Lower lobe of right lung (tissue), 2 donors: ENCODE data around the gene EPG5. TPM values are rescaled to one million over a fixed set of nuclear protein-coding genes. Genes with fewer than 3 reads are reported as not detected.
"Not testable (repeated sequence)": the region's sequence is repeated elsewhere in the genome, so short reads cannot be mapped to it uniquely, and the experiment has no call there.

Experiments used
- ATAC-seq, 2 donors: fragments of 200-7000 bp; cut with Tn5 transposase; one replicate each; pipeline ENCODE4 v1.9.1; 2020 to 2022; ENCODE audit warnings: mild to moderate bottlenecking in 2 of 2, moderate library complexity in 2 of 2
- DNase-seq: peaks from one replicate; pipeline ENCODE4 v3.0.0-alpha.2; 2020
- H3K27ac ChIP-seq: fragments of 200-600 bp; one replicate; pipeline ENCODE4 v1.8.0; 2022
- H3K27me3 ChIP-seq: fragments of 200-600 bp; one replicate; pipeline ENCODE4 v1.8.0; 2022; ENCODE audit warnings: low read depth
- H3K36me3 ChIP-seq: fragments of 200-600 bp; one replicate; pipeline ENCODE4 v1.8.0; 2022; ENCODE audit warnings: mild to moderate bottlenecking
- H3K4me1 ChIP-seq: fragments of 200-600 bp; one replicate; pipeline ENCODE4 v1.8.0; 2022
- H3K4me3 ChIP-seq: fragments of 200-600 bp; one replicate; pipeline ENCODE4 v1.8.0; 2022; ENCODE audit warnings: mild to moderate bottlenecking
- H3K9me3 ChIP-seq: fragments of 200-600 bp; one replicate; pipeline ENCODE4 v1.8.0; 2022
- CTCF ChIP-seq: fragments of 200-600 bp; IDR thresholded peaks from one replicate; pipeline ENCODE4 v1.8.0; 2022; ENCODE audit warnings: antibody characterized with exemption, mild to moderate bottlenecking
- intact Hi-C: fragments of 100-400 bp; cut with DNase I; formaldehyde crosslinking; loops from one replicate; pipeline ENCODE4 v1.11.0; 2022
- total RNA-seq: library from RNA; stranded (reverse); fragmentation: NEBNext Ultra II Directional; extraction: Animal tissue kit (Norgen Biotek cat#: 25700); gene quantifications from one replicate; pipeline ENCODE4 v1.2.1, GENCODE V29; 2021
- donor health status: DM: no; HTN: yes; CAD: no; lungs with severe emphysema.

Gene EPG5
- total RNA-seq, 1 donor from 2014 or later: 38.8 TPM

DNA sequence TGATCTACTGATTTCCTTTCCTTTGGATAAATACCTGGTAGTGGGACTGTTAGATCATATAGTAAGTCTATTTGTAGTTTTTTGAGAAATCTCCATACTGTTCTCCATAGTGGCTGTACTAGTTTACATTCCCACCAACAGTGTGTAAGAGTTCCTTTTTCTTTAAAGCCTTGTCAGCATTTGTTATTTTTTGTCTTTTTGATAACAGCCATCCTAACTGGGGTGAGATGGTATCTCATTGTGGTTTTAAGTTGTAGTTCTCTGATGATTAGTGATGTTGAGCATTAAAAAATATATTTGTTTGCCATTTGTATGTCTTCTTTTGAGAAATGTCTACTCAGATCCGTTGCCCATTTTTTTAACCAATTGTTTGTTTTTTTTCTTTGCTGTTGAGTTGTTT, 33.9 kb upstream of the EPG5 start:
- H3K4me1 ChIP-seq: no peaks in the 10 kb centered on the region
- H3K27me3 ChIP-seq: no peaks in the 10 kb centered on the region
- no peak overlapping the region for H3K27ac ChIP-seq
- no peaks in the 10 kb centered on the region for H3K36me3 ChIP-seq
- ATAC-seq (no peak), DNase-seq (no peak)
- no peak overlapping the region for H3K4me3 ChIP-seq
- intact Hi-C loops: no loop called here
- TF ChIP-seq CTCF: no peak
- no peaks in the 10 kb centered on the region for H3K9me3 ChIP-seq

DNA sequence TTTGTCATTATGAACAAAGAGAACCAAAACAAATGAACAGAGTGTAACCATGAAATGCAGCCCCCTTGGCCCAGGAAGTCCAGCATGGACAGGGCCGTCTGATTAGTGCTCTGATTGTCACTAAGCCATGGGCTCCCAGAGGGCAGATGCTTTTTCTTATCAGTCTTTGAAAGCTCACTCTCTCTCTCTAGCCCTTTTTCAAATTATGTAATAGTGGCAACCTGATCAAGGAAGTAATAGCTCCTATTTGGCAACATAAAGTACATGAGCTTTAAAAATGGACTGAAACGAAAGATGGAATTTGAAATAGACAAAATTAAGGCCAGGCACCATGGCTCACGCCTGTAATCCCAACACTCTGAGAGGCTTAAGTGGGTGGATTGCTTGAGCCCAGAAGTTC, 32.4 kb upstream of the EPG5 start:
- Histone ChIP-seq H3K4me3 (no peak overlapping the region), H3K36me3 (no peaks in the 10 kb centered on the region), H3K9me3 (no peaks in the 10 kb centered on the region), H3K27ac (no peak overlapping the region), H3K4me1 (no peaks in the 10 kb centered on the region), H3K27me3 (no peaks in the 10 kb centered on the region)
- intact Hi-C loops: no loop called here
- no peak for TF ChIP-seq CTCF
- ATAC-seq (no peak), DNase-seq (no peak)

DNA sequence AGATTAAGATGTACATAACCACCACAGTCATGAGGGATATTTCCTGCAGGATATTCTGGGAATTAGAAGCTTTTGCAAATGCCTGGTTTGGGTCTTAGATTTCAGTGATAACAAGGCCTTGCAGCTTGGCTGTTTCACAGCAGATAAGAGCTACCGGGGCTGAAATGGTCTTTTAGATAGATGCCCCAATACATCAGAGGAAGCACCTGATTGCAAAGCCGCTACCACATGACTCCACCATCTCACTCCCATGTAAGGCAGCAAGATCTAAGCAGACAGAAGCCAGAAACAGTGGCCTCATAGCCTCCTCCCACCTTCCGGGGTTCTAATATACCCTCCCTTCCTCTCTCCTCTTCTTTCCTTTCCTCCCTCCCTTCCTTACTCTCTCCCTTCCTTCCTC, 31.1 kb upstream of the EPG5 start:
- Histone ChIP-seq H3K9me3 (no peaks in the 10 kb centered on the region), H3K4me1 (no peaks in the 10 kb centered on the region), H3K27ac (no peak overlapping the region), H3K4me3 (no peak overlapping the region), H3K36me3 (no peaks in the 10 kb centered on the region), H3K27me3 (no peaks in the 10 kb centered on the region)
- no peak for DNase-seq
- ATAC-seq: no peak
- intact Hi-C loops: no loop called here
- TF ChIP-seq CTCF: no peak

DNA sequence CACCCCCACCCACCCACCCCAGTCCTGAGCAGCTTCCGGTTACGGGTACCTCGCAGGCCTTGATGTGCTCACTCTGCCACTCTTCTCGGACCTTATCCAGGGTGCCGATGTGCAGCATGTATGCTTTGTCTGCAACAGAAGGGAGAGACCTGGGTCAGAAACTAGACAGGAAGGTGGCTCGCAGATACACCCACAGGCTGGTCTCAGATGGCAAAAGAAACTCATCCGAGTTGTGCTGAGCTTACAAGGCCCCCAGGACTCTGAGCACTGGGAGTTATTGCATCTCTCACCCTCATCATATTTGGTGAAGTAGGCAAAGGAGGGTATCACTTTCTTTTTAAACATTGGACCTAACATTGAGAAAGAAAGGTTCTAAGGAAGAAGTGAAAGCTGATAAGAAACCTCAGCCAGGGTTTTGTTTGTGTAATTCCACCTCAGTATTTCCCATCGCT, 30.6 kb upstream of the EPG5 start:
- ATAC-seq (no peak), DNase-seq (no peak)
- H3K4me1 ChIP-seq: no peaks in the 10 kb centered on the region
- no peak overlapping the region for H3K27ac ChIP-seq
- no peaks in the 10 kb centered on the region for H3K27me3 ChIP-seq
- TF ChIP-seq CTCF: no peak
- H3K4me3 ChIP-seq: no peak overlapping the region
- H3K9me3 ChIP-seq: no peaks in the 10 kb centered on the region
- intact Hi-C loops: no loop called here
- no peaks in the 10 kb centered on the region for H3K36me3 ChIP-seq

DNA sequence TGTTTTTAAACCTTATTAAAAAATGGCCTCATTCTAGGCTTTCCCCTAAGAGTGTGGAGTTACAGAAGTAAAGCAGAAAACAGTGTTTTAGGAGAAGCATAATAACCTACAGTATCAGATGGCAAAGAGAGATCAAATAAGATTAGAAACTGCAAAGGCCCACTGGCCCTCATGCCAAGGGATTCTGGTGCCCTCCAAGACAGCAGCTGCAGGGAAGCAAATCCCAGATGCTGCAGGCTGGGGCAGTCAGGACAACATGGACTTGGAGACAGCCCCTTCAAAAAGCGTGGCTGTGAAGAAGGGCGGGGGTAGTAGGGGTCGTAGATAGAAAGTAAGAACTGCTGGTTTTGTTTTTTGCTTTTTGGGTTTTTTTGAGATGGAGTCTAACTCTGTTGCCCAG, 28.3 kb upstream of the EPG5 start:
- Histone ChIP-seq H3K4me3 (no peak overlapping the region), H3K27ac (no peak overlapping the region), H3K9me3 (no peaks in the 10 kb centered on the region), H3K27me3 (no peaks in the 10 kb centered on the region), H3K4me1 (no peaks in the 10 kb centered on the region), H3K36me3 (peaks cover 11% of the 10 kb centered on the region)
- TF ChIP-seq CTCF: no peak
- DNase-seq (no peak), ATAC-seq (no peak)
- intact Hi-C loops: no loop called here

DNA sequence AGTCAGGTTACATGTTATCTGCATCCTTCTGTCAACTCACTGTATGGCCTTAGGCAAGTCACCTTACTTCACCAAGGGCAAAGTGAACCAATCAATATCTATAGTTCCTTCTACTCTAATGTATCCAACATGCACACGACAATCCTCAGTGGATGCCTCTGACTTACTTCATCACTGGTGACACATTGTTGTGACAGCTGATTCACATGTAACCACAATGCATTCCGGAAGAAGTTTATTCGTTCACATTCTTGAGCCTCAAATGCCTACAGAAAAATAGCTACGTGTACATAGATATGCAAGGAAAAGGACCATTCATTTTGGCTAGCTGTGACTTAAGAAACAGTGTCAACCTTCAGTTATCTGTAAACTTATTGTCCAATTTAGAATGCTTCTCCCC, 26.3 kb upstream of the EPG5 start:
- TF ChIP-seq CTCF: no peak
- no peaks in the 10 kb centered on the region for H3K9me3 ChIP-seq
- no peak overlapping the region for H3K4me3 ChIP-seq
- H3K27me3 ChIP-seq: no peaks in the 10 kb centered on the region
- no peaks in the 10 kb centered on the region for H3K4me1 ChIP-seq
- H3K27ac ChIP-seq: no peak overlapping the region
- no peak for ATAC-seq
- intact Hi-C loops: no loop called here
- peaks cover 20% of the 10 kb centered on the region for H3K36me3 ChIP-seq
- DNase-seq: no peak

GRCh38 chr18:45992527-45992926, 25.4 kb upstream of the EPG5 start:
- H3K27me3 ChIP-seq, intact Hi-C loops, H3K9me3 ChIP-seq, H3K4me1 ChIP-seq, H3K27ac ChIP-seq, DNase-seq, H3K4me3 ChIP-seq, ATAC-seq: not testable (repeated sequence)
- peaks cover 29% of the 10 kb centered on the region for H3K36me3 ChIP-seq
